Mucosa of gallbladder (tissue), 1 donor: ENCODE data around the gene PSEN1. TPM values are rescaled to one million over a fixed set of nuclear protein-coding genes. Genes with fewer than 3 reads are reported as not detected.
"Not testable (repeated sequence)": the region's sequence is repeated elsewhere in the genome, so short reads cannot be mapped to it uniquely, and the experiment has no call there.

Experiments used
- DNase-seq: peaks from one replicate; pipeline ENCODE4 v3.0.0-alpha.2; 2020; ENCODE audit warnings: low spot score
- total RNA-seq: library from RNA; stranded (reverse); gene quantifications from one replicate; pipeline ENCODE4 v1.2.1, GENCODE V29; 2021
- donor health status: DM: no; HTN: no; CAD: no.

The PSEN1 gene
- total RNA-seq, 1 donor from 2014 or later, result 91.9 TPM

GRCh38 chr14:73166399-73166798 is 30.1 kb downstream of the PSEN1 start:
- DNase-seq, result no peak

GRCh38 chr14:73167727-73168126 is 31.4 kb downstream of the PSEN1 start:
- no peak for DNase-seq

- no peak for DNase-seq
These were observed 32.0 kb downstream of the PSEN1 start for GRCh38 chr14:73168274-73168673.

- DNase-seq, result no peak
These were observed 32.4 kb downstream of the PSEN1 start for GRCh38 chr14:73168691-73169090.

- not testable (repeated sequence) for DNase-seq
These were observed 33.5 kb downstream of the PSEN1 start for GRCh38 chr14:73169855-73170254.

- DNase-seq, result no peak
These were observed 34.4 kb downstream of the PSEN1 start for GRCh38 chr14:73170686-73171085.

GRCh38 chr14:73172500-73172899 is 36.2 kb downstream of the PSEN1 start:
- no peak for DNase-seq

- no peak for DNase-seq
These were observed 36.9 kb downstream of the PSEN1 start for GRCh38 chr14:73173092-73173735.

- no peak for DNase-seq
These were observed 40.4 kb downstream of the PSEN1 start for GRCh38 chr14:73176685-73177084.

- DNase-seq, result no peak
These were observed 44.1 kb downstream of the PSEN1 start for GRCh38 chr14:73180385-73180805.

- DNase-seq, result not testable (repeated sequence)
These were observed 44.7 kb downstream of the PSEN1 start for GRCh38 chr14:73180969-73181368.

- no peak for DNase-seq
These were observed 52.2 kb downstream of the PSEN1 start for GRCh38 chr14:73188501-73188911.

- no peak for DNase-seq
These were observed 53.3 kb downstream of the PSEN1 start for GRCh38 chr14:73189651-73190050.

GRCh38 chr14:73191441-73191840 is 55.1 kb downstream of the PSEN1 start:
- no peak for DNase-seq

GRCh38 chr14:73194306-73194705 is 58.0 kb downstream of the PSEN1 start:
- DNase-seq, result not testable (repeated sequence)

- no peak for DNase-seq
These were observed 61.9 kb downstream of the PSEN1 start for GRCh38 chr14:73198253-73198652.

GRCh38 chr14:73203527-73203926 is 67.2 kb downstream of the PSEN1 start:
- no peak for DNase-seq

GRCh38 chr14:73207615-73208014 is 71.3 kb downstream of the PSEN1 start:
- DNase-seq, result no peak

- DNase-seq, result no peak
These were observed 72.1 kb downstream of the PSEN1 start for GRCh38 chr14:73208390-73208789.

- no peak for DNase-seq
These were observed 72.5 kb downstream of the PSEN1 start for GRCh38 chr14:73208846-73209245.

GRCh38 chr14:73209953-73210352 is 73.6 kb downstream of the PSEN1 start:
- DNase-seq, result no peak

GRCh38 chr14:73211251-73212040 is 75.1 kb downstream of the PSEN1 start:
- no peak for DNase-seq

GRCh38 chr14:73216030-73216429 is 79.7 kb downstream of the PSEN1 start:
- DNase-seq, result no peak
